ENCODE results near the gene ADH7.
"Not testable (repeated sequence)": the region's sequence is repeated elsewhere in the genome, so short reads cannot be mapped to it uniquely, and the experiment has no call there.

Gene ADH7

DNA sequence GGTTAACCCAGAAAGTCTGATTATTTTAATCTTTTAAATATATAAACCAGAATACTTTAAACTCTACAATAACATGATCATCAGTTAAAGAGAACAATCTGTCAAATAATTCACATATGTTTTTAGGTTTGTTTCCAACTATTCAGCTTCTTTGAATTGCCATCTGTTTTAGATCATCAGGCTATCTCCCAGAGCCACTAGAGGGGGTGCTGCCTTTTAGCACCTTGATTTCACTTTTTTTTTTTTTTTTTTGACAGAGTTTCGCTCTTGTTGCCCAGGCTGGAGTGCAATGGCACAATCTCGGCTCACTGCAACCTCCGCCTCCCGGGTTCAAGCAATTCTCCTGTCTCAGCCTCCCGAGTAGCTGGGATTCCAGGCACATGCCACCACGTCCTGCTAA lies 57.8 kb downstream of the ADH7 start:
- DNase-seq = not testable (repeated sequence)

- not testable (repeated sequence) for DNase-seq
Observed at GRCh38 chr4:99372464-99372863, 62.7 kb downstream of the ADH7 start.

DNA sequence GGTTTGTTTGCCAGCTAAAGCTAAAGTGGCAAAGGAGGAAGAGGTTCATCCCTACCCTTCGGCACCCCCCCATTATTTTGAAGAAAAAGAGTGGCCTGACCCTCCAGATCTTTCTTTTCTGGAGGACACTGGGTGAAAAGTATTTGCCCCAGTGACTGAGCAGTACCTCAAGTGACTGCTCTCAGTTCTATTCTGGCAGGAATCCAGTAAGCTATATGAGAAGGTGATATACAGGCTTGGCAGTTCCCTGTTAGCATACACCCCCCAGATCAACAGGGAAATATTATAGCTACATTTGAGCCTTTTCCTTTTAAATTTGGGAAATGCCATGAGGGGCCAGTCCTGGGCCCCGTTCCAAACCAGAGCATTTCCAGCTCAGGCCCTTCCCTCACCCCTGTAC lies 67.3 kb downstream of the ADH7 start:
- not testable (repeated sequence) for DNase-seq

GRCh38 chr4:99366491-99366890 lies 68.7 kb downstream of the ADH7 start:
- no peak for DNase-seq

DNA sequence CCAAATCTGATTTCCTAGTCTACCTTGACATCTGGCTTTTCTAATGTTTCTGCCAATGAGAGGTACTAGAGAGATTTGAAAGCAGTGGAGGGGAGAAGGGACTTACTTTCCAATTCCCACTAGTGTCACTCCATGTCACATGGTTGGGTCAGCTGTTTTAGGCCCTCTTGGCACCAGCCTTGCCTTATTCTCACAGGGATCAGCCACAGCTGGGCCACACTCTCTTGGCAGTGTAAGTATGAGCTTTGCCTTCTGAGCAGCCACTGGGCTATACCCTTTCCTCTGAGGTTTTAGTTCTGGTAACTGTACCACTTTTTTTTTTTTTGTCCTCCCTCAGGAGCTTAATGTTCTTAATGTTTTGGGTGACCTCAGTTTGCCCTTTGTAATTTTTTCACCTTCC lies 72.4 kb downstream of the ADH7 start:
- no peak for DNase-seq
